ENCODE data around the gene PDE8A. TPM values are rescaled to one million over a fixed set of nuclear protein-coding genes. Genes with fewer than 3 reads are reported as not detected.

The PDE8A gene
- total and polyA plus RNA-seq, 2 of the 13 experiments (the other 11 are each of a cell fraction or from before 2014, with no cell fraction given), result 26.3 to 48.5 TPM

DNA sequence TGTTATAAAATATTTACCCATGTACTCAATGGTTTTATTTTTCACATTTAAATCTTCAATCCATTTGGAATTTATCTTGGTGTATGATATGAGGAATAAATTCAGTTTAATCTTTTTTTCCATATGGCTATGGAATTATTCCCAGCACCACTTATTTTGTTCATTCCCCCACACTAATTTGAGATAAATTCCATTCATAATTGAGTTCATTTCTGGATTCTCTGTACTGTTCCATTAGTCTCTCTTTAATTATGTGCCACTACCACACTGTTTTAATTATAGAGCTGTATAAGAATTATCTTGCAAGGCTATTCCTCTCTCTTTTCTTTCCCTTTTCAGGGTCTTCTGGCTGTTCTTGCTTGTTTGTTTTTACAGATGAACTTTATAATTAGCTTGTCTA, 34.6 kb downstream of the PDE8A start:
- Histone ChIP-seq H3K4me2 (ENCODE audit: low read depth, low read length) (no peak overlapping the region), H2AFZ (ENCODE audit: low read length) (no peak overlapping the region), H3K9me3 (ENCODE audit: low read length) (no peaks in the 10 kb centered on the region), H3K4me1 (ENCODE audit: insufficient read depth, low read length) (peaks cover 4% of the 10 kb centered on the region), H3K79me2 (ENCODE audit: insufficient read depth, low read length) (peaks cover 76% of the 10 kb centered on the region), H3K4me3 (replicated peaks in 1 of 3; ENCODE audit: insufficient read depth in 1 of 3, low read depth in 2 of 3, low read length in 3 of 3) (no peak overlapping the region), H3K27me3 (ENCODE audit: control insufficient read depth in 1 of 2, insufficient read depth in 2 of 2, low read length in 2 of 2) (no peaks in the 10 kb centered on the region), H3K36me3 (replicated peaks in 1 of 2; ENCODE audit: control insufficient read depth in 1 of 2, insufficient read depth in 2 of 2, low read length in 2 of 2) (no peaks in the 10 kb centered on the region), H3K9ac (ENCODE audit: insufficient read depth, low read depth, low read length) (no peak overlapping the region), H3K27ac (ENCODE audit: extremely low read length, insufficient read depth, low read length) (no peak overlapping the region), H4K20me1 (ENCODE audit: insufficient read depth, low read length) (no peaks in the 10 kb centered on the region)
- POLR2A ChIA-PET, result no interaction called here
- BruUV-seq (replicated peaks), result no TSS peak
- no peak for ATAC-seq
- intact Hi-C loops (cut with micrococcal nuclease; ENCODE audit: unreplicated experiment), result no loop called here
- no peak for DNase-seq (ENCODE audit: low spot score)
- TF ChIP-seq CHCHD3 (CRISPR knock-in tag; IDR thresholded peaks at IDR 0.05) (no peak), HMGA1 (CRISPR knock-in tag; conservative IDR thresholded peaks at IDR 0.05) (no peak), THAP7 (CRISPR knock-in tag; IDR thresholded peaks at IDR 0.05) (no peak), SCMH1 (CRISPR knock-in tag; IDR thresholded peaks at IDR 0.05; ENCODE audit: borderline replicate concordance) (no peak), ZNF343 (CRISPR knock-in tag; IDR thresholded peaks at IDR 0.05) (no peak), ISX (CRISPR knock-in tag; conservative IDR thresholded peaks at IDR 0.05) (no peak), ZMYM3 (CRISPR knock-in tag; IDR thresholded peaks at IDR 0.05) (no peak), NR2F6 (IDR thresholded peaks at IDR 0.05) (no peak), NR2F6 (CRISPR knock-in tag; IDR thresholded peaks at IDR 0.05) (no peak), NFYB (CRISPR knock-in tag; IDR thresholded peaks at IDR 0.05) (no peak), CEBPB (IDR thresholded peaks at IDR 0.05; ENCODE audit: borderline replicate concordance, low read depth, low read length) (no peak), FOXA3 (CRISPR knock-in tag; IDR thresholded peaks at IDR 0.05) (no peak), TBL1XR1 (IDR thresholded peaks at IDR 0.05; ENCODE audit: borderline replicate concordance, low read length, partially characterized antibody) (no peak), ATF7-NPFF (CRISPR knock-in tag; IDR thresholded peaks at IDR 0.05; ENCODE audit: low read depth) (no peak), ZNF558 (CRISPR knock-in tag; IDR thresholded peaks at IDR 0.05; ENCODE audit: borderline replicate concordance) (no peak), KLF11 (CRISPR knock-in tag; IDR thresholded peaks at IDR 0.05) (no peak), NCOA2 (CRISPR knock-in tag; IDR thresholded peaks at IDR 0.05) (no peak), SP2 (CRISPR knock-in tag; IDR thresholded peaks at IDR 0.05) (no peak)
- TF ChIP-seq, protein P1, sequence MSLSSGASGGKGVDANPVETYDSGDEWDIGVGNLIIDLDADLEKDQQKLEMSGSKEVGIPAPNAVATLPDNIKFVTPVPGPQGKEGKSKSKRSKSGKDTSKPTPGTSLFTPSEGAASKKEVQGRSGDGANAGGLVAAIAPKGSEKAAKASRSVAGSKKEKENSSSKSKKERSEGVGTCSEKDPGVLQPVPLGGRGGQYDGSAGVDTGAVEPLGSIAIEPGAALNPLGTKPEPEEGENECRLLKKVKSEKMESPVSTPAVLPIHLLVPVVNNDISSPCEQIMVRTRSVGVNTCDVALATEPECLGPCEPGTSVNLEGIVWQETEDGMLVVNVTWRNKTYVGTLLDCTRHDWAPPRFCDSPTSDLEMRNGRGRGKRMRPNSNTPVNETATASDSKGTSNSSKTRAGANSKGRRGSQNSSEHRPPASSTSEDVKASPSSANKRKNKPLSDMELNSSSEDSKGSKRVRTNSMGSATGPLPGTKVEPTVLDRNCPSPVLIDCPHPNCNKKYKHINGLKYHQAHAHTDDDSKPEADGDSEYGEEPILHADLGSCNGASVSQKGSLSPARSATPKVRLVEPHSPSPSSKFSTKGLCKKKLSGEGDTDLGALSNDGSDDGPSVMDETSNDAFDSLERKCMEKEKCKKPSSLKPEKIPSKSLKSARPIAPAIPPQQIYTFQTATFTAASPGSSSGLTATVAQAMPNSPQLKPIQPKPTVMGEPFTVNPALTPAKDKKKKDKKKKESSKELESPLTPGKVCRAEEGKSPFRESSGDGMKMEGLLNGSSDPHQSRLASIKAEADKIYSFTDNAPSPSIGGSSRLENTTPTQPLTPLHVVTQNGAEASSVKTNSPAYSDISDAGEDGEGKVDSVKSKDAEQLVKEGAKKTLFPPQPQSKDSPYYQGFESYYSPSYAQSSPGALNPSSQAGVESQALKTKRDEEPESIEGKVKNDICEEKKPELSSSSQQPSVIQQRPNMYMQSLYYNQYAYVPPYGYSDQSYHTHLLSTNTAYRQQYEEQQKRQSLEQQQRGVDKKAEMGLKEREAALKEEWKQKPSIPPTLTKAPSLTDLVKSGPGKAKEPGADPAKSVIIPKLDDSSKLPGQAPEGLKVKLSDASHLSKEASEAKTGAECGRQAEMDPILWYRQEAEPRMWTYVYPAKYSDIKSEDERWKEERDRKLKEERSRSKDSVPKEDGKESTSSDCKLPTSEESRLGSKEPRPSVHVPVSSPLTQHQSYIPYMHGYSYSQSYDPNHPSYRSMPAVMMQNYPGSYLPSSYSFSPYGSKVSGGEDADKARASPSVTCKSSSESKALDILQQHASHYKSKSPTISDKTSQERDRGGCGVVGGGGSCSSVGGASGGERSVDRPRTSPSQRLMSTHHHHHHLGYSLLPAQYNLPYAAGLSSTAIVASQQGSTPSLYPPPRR (CRISPR knock-in tag; IDR thresholded peaks at IDR 0.05; ENCODE audit: borderline replicate concordance), result no peak
- FAIRE-seq, result no peak
- in situ Hi-C loops (cut with HindIII; ENCODE audit: extremely low pct_ligation_motif_present, low pct_unique_long_range_greater_than_20kb), result no loop called here
- CTCF ChIA-PET (ENCODE audit: low intra/inter-chr PET ratio, low total read pairs), result no interaction called here
